Loucy (cell line): ENCODE measurements around the gene PATZ1.

Experiments
- H2AFZ ChIP-seq: fragments of 200-600 bp; sonication (generic); 2 replicates; pipeline ENCODE4 v1.6.0; 2016; ENCODE audit warnings: antibody characterized with exemption, mild to moderate bottlenecking, low read length, moderate library complexity
- H3F3A ChIP-seq: fragments of 200-600 bp; 2 replicates; pipeline ENCODE4 v1.6.0; 2016; ENCODE audit warnings: antibody characterized with exemption, low read depth, mild to moderate bottlenecking
- H3K27me3 ChIP-seq: fragments of 200-600 bp; sonication (generic); 2 replicates; pipeline ENCODE4 v1.6.1; 2014; ENCODE audit warnings: low read length, mild to moderate bottlenecking; ENCODE audit not compliant: insufficient read depth, poor library complexity, severe bottlenecking
- H3K36me3 ChIP-seq: fragments of 200-600 bp; sonication (generic); 2 replicates; pipeline ENCODE4 v1.6.1; 2016; ENCODE audit warnings: low read length; ENCODE audit not compliant: insufficient read depth
- H3K4me1 ChIP-seq: fragments of 200-600 bp; sonication (generic); 2 replicates; pipeline ENCODE4 v1.5.1; 2014; ENCODE audit warnings: low read length, mild to moderate bottlenecking; ENCODE audit not compliant: insufficient read depth, poor library complexity, severe bottlenecking
- H3K4me2 ChIP-seq: fragments of 200-600 bp; sonication (generic); 2 replicates; pipeline ENCODE4 v1.6.0; 2014; ENCODE audit warnings: antibody characterized with exemption, low read length, low read depth, mild to moderate bottlenecking; ENCODE audit not compliant: poor library complexity, severe bottlenecking
- H3K4me3 ChIP-seq: fragments of 200-600 bp; sonication (generic); 2 replicates; pipeline ENCODE4 v1.5.1; 2014; ENCODE audit warnings: low read length, mild to moderate bottlenecking, mixed read lengths; ENCODE audit not compliant: poor library complexity, severe bottlenecking
- H3K79me2 ChIP-seq: fragments of 200-600 bp; sonication (generic); 2 replicates; pipeline ENCODE4 v1.6.1; 2014; ENCODE audit warnings: low read length; ENCODE audit not compliant: insufficient read depth
- H3K9ac ChIP-seq: fragments of 200-600 bp; sonication (generic); 2 replicates; pipeline ENCODE4 v1.6.0; 2014; ENCODE audit warnings: mild to moderate bottlenecking, low read depth, low read length, moderate library complexity; ENCODE audit not compliant: poor library complexity, severe bottlenecking
- H3K9me2 ChIP-seq: fragments of 200-600 bp; sonication (generic); replicated peaks from 2 replicates; pipeline ENCODE4 v1.6.1; 2016; ENCODE audit warnings: low read depth, low read length, mixed read lengths
- H3K9me3 ChIP-seq: fragments of 200-600 bp; sonication (generic); 2 replicates; pipeline ENCODE4 v1.6.1; 2014; ENCODE audit warnings: mild to moderate bottlenecking, antibody characterized with exemption, low read length, low read depth; ENCODE audit not compliant: insufficient read depth
- H4K20me1 ChIP-seq: fragments of 200-600 bp; sonication (generic); 2 replicates; pipeline ENCODE4 v1.6.0; 2014; ENCODE audit warnings: antibody characterized with exemption, low read length, mild to moderate bottlenecking; ENCODE audit not compliant: insufficient read depth, poor library complexity, severe bottlenecking
- EZH2phosphoT487 ChIP-seq: fragments of 200-600 bp; IDR thresholded peaks from 2 replicates; pipeline ENCODE4 v1.6.1; 2018; ENCODE audit warnings: antibody characterized with exemption, mild to moderate bottlenecking, moderate library complexity, borderline replicate concordance
- TF ChIP-seq, protein P1 (sequence below): fragments of 200-600 bp; sonication (generic); conservative IDR thresholded peaks from 2 replicates; pipeline ENCODE4 v1.5.1; 2014; ENCODE audit warnings: mild to moderate bottlenecking, antibody characterized with exemption, low read length

The PATZ1 gene

DNA sequence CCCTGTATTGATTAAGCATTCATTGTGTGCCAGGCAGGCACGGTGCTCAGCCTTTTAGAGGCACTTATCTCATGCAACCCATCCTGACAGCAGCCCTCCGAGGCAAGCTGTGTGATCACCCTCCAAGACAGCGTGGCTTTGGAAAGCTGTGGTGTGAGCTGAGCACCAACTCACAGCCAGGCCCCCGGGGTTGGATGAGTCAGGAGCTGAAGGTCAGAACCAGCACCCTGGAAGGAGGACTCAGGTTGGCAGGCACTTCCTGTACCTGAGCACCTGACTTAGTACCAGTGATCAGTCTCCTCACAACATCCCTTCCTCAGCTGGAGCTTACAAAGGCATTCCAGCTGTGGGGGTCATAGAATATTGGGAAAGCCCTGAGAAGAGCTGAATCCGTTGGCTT is 9.0 kb downstream of the PATZ1 start:
- H3K9me3 ChIP-seq = no peaks in the 10 kb centered on the region
- peaks cover 30% of the 10 kb centered on the region for H3K4me1 ChIP-seq
- no peak overlapping the region for H3K4me3 ChIP-seq
- no peak overlapping the region for H2AFZ ChIP-seq
- H3K9me2 ChIP-seq = no peaks in the 10 kb centered on the region
- H3K4me2 ChIP-seq = no peak overlapping the region
- TF ChIP-seq, protein P1, sequence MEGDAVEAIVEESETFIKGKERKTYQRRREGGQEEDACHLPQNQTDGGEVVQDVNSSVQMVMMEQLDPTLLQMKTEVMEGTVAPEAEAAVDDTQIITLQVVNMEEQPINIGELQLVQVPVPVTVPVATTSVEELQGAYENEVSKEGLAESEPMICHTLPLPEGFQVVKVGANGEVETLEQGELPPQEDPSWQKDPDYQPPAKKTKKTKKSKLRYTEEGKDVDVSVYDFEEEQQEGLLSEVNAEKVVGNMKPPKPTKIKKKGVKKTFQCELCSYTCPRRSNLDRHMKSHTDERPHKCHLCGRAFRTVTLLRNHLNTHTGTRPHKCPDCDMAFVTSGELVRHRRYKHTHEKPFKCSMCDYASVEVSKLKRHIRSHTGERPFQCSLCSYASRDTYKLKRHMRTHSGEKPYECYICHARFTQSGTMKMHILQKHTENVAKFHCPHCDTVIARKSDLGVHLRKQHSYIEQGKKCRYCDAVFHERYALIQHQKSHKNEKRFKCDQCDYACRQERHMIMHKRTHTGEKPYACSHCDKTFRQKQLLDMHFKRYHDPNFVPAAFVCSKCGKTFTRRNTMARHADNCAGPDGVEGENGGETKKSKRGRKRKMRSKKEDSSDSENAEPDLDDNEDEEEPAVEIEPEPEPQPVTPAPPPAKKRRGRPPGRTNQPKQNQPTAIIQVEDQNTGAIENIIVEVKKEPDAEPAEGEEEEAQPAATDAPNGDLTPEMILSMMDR = no peak
- TF ChIP-seq EZH2phosphoT487 = no peak
- no peak overlapping the region for H3K9ac ChIP-seq
- H3K27me3 ChIP-seq = no peaks in the 10 kb centered on the region
- H4K20me1 ChIP-seq = peaks cover 55% of the 10 kb centered on the region
- H3K79me2 ChIP-seq = peaks cover 71% of the 10 kb centered on the region
- H3K36me3 ChIP-seq = peaks cover 88% of the 10 kb centered on the region; the same call in 1 of the 2 replicates
- no peaks in the 10 kb centered on the region for H3F3A ChIP-seq

DNA sequence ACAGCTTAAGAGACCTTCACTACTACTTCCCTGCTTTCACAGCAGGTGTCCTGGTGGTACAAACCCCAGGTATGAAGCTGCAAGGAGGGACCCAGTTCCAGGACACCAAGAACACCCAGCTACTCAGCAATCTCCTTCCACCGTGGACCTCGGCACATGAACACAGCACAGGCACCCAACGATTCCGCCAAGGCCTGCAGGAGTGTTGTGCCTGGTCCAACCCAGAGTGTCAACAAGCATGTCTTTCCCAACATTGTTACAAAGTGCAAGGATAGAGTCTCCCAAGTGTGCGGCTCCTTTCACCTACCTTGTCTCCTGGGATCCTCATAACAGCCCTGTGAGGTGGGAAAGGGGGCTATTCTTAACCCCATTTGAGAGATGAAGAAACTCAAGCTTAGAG is 11.8 kb downstream of the PATZ1 start:
- TF ChIP-seq, protein P1 = no peak
- TF ChIP-seq EZH2phosphoT487 = no peak
- Histone ChIP-seq H3K9me2 (no peaks in the 10 kb centered on the region), H3K9ac (no peak overlapping the region), H2AFZ (no peak overlapping the region), H3K9me3 (no peaks in the 10 kb centered on the region), H3K4me3 (no peak overlapping the region), H3K4me2 (no peak overlapping the region), H3K4me1 (peaks cover 4% of the 10 kb centered on the region), H4K20me1 (peaks cover 26% of the 10 kb centered on the region), H3K27me3 (no peaks in the 10 kb centered on the region), H3F3A (no peaks in the 10 kb centered on the region), H3K36me3 (peaks cover 88% of the 10 kb centered on the region; the same call in 1 of the 2 replicates), H3K79me2 (peaks cover 42% of the 10 kb centered on the region; the same call in 1 of the 2 replicates)

DNA sequence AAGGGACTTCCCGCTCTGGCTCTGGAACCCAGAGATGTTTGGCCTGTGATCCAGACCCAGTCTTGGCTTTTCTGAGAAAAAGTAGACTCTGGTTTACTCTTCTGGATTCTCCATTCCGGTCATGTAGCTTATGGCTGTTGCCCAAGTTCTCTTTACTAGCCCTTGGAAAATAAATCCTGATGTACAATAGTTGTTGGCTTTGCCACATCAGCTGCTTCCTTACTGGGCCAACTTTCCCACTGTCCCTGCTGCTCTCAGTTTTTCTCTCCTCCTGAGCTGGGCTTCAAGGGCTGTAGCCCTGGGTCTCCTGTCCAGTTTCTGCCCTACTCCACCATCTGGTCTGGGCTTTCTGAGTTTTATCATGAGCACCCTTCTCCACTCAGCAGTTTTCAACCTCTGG is 12.5 kb downstream of the PATZ1 start:
- Histone ChIP-seq H3K9me2 (no peaks in the 10 kb centered on the region), H3K27me3 (no peaks in the 10 kb centered on the region), H3K4me3 (no peak overlapping the region), H3K4me1 (no peaks in the 10 kb centered on the region), H3K36me3 (peaks cover 88% of the 10 kb centered on the region; the same call in 1 of the 2 replicates), H4K20me1 (peaks cover 21% of the 10 kb centered on the region), H3K9ac (no peak overlapping the region), H3K79me2 (peaks cover 40% of the 10 kb centered on the region; the same call in 1 of the 2 replicates), H3K4me2 (no peak overlapping the region), H3K9me3 (no peaks in the 10 kb centered on the region), H2AFZ (no peak overlapping the region), H3F3A (no peaks in the 10 kb centered on the region)
- TF ChIP-seq, protein P1 = no peak
- TF ChIP-seq EZH2phosphoT487 = no peak
